Measurements from ENCODE around the gene C1GALT1.
"Not testable (repeated sequence)": the region's sequence is repeated elsewhere in the genome, so short reads cannot be mapped to it uniquely, and the experiment has no call there.

Gene C1GALT1

DNA sequence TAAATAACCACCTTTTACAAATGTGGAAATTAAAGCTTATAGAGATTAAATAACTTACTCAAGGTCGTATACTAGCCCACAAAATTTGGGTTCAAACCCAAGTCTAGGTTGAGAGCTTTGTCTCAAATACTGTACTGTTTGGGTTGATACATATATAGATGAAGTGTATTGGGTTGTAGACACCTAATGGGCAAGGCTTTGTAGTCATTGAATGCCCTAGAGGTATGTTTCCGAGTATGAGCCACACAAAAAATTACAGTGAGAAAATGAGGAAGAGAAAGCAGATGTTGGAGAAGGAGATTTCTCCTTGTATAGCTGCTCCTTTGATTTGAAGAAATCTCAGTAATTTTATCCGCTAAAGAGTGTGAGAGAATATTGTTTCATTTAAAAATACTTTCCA is 60.6 kb downstream of the C1GALT1 start:
- DNase-seq (ENCODE audit: low read depth, low spot score) = no peak
- H3K4me3 ChIP-seq = no peak overlapping the region
- H3K9ac ChIP-seq (ENCODE audit: insufficient read length) = no peak overlapping the region
- TF ChIP-seq POLR2AphosphoS5 (IDR thresholded peaks at IDR 0.05; ENCODE audit: borderline replicate concordance, low read depth, low read length) = no peak
- H3K27ac ChIP-seq = no peak overlapping the region
- H3K36me3 ChIP-seq (ENCODE audit: insufficient read depth, low read length) = no peaks in the 10 kb centered on the region
- no peaks in the 10 kb centered on the region for H3K9me3 ChIP-seq (ENCODE audit: low read depth, low read length)

DNA sequence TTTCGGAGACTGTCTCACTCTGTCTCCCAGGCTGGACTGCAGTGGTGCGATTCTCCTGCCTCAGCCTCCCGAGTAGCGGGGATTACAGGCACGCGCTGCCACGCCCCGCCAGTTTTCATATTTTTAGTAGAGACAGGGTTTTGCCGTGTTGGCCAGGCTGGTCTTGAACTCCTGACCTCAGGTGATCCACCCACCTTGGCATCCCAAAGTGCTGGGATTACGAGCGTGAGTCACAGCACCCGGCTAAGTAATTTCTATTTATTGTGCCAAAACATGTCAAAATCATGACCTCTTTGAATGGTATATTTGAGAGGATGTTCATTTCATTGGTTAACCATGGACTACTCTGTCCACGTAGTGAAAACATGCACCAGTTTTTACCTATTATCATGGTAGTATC is 62.9 kb downstream of the C1GALT1 start:
- not testable (repeated sequence) for DNase-seq (ENCODE audit: low read depth, low spot score); H3K4me3 ChIP-seq; H3K27ac ChIP-seq; H3K36me3 ChIP-seq (ENCODE audit: insufficient read depth, low read length); H3K9ac ChIP-seq (ENCODE audit: insufficient read length); H3K9me3 ChIP-seq (ENCODE audit: low read depth, low read length)

DNA sequence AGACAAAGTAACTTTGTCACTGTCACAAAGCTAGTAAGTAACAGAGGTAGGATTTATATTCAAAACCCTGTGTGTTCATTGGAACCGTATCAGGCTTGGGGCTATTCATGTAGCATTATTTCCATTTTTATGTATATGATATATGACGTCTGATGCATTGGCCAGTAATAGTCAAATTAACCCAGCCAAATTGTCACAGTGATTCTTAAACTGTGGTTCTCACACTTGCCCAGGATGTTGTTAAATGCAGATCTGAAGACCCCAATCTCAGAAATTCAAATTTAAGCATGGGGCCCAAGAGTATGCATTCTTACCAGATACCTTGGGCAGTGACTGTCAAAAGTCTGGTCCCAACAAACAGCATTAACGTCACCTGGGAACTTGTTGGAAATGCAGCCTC is 63.9 kb downstream of the C1GALT1 start:
- Histone ChIP-seq H3K4me3 (no peak overlapping the region), H3K27ac (no peak overlapping the region), H3K36me3 (ENCODE audit: insufficient read depth, low read length) (no peaks in the 10 kb centered on the region), H3K9ac (ENCODE audit: insufficient read length) (no peak overlapping the region), H3K9me3 (ENCODE audit: low read depth, low read length) (no peaks in the 10 kb centered on the region)
- no peak for DNase-seq (ENCODE audit: low read depth, low spot score)
- no peak for TF ChIP-seq EZH2 (IDR thresholded peaks at IDR 0.05)
- TF ChIP-seq POLR2AphosphoS5 (IDR thresholded peaks at IDR 0.05; ENCODE audit: borderline replicate concordance, low read depth, low read length) = no peak
- TF ChIP-seq FOXP2 (optimal IDR thresholded peaks at IDR 0.05; ENCODE audit: control extremely low read depth, extremely low read length, insufficient read depth) = no peak

DNA sequence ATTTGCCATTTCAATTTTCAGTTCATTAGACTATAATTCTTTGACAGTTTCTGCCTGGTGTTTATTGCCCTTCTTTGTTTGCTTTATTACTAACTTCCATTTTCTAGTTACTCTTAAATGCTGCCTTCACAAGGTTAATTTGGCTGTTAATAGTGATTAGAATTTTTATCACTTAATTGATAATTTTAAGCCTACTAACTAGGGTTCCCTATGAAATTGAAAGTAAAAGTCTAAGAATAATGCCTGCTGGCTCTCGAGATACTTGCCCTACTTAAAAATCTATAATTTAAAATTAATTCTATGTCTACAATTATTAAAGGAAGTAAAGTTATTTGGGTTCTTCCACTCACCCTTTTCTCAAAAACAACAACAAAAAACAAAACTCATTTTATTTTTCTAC is 65.3 kb downstream of the C1GALT1 start:
- H3K36me3 ChIP-seq (ENCODE audit: insufficient read depth, low read length) = no peaks in the 10 kb centered on the region
- no peak for TF ChIP-seq POLR2AphosphoS5 (IDR thresholded peaks at IDR 0.05; ENCODE audit: borderline replicate concordance, low read depth, low read length)
- no peak for TF ChIP-seq FOXP2 (optimal IDR thresholded peaks at IDR 0.05; ENCODE audit: control extremely low read depth, extremely low read length, insufficient read depth)
- no peak for TF ChIP-seq EZH2 (IDR thresholded peaks at IDR 0.05)
- no peak overlapping the region for H3K4me3 ChIP-seq
- no peak overlapping the region for H3K27ac ChIP-seq
- no peaks in the 10 kb centered on the region for H3K9me3 ChIP-seq (ENCODE audit: low read depth, low read length)
- no peak overlapping the region for H3K9ac ChIP-seq (ENCODE audit: insufficient read length)
- DNase-seq (ENCODE audit: low read depth, low spot score) = no peak

DNA sequence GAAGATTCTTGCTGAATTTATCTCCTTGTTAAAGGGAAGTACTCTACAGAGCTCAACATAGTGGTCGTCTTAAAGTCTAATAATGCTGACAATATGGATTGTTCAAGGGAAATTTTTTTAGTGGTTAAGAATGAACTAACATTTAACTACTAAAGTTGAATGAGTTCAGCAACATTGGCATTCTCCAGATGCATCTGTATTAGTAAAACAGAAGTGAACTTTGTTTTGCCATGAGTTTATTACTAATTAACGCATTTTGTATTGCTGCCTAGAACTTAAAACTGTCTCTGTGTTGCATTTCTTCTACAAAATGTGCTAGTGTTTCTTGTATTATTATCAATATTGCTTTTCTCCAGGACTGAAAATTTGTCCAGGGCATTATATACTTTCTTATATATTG is 67.5 kb downstream of the C1GALT1 start:
- H3K27ac ChIP-seq = no peak overlapping the region
- DNase-seq (ENCODE audit: low read depth, low spot score) = no peak
- no peak overlapping the region for H3K9ac ChIP-seq (ENCODE audit: insufficient read length)
- TF ChIP-seq FOXP2 (optimal IDR thresholded peaks at IDR 0.05; ENCODE audit: control extremely low read depth, extremely low read length, insufficient read depth) (no peak), POLR2AphosphoS5 (IDR thresholded peaks at IDR 0.05; ENCODE audit: borderline replicate concordance, low read depth, low read length) (no peak), EZH2 (IDR thresholded peaks at IDR 0.05) (no peak)
- no peaks in the 10 kb centered on the region for H3K36me3 ChIP-seq (ENCODE audit: insufficient read depth, low read length)
- no peak overlapping the region for H3K4me3 ChIP-seq
- no peaks in the 10 kb centered on the region for H3K9me3 ChIP-seq (ENCODE audit: low read depth, low read length)

DNA sequence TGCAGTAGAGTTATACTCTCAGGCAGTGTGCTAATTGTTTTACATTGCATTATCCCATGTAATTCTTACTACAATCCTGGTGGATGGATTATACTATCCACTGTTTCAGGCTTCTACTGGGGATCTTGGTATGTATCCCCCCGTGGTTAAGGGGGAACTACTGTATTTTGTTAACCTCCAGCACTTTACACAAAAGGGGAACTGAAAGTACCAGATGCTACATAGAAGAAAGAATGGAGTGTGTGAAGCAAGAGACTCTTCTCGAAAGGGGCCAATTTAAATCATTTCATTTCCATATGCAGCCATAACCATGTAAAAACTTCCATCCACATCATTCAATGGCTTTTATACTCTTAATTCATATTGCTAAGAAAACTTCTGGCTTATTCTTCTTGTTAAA is 69.4 kb downstream of the C1GALT1 start:
- no peak overlapping the region for H3K4me3 ChIP-seq
- TF ChIP-seq POLR2AphosphoS5 (IDR thresholded peaks at IDR 0.05; ENCODE audit: borderline replicate concordance, low read depth, low read length) (no peak), FOXP2 (optimal IDR thresholded peaks at IDR 0.05; ENCODE audit: control extremely low read depth, extremely low read length, insufficient read depth) (no peak), EZH2 (IDR thresholded peaks at IDR 0.05) (no peak)
- H3K27ac ChIP-seq = no peak overlapping the region
- no peak for DNase-seq (ENCODE audit: low read depth, low spot score)
- H3K9me3 ChIP-seq (ENCODE audit: low read depth, low read length) = no peaks in the 10 kb centered on the region
- no peaks in the 10 kb centered on the region for H3K36me3 ChIP-seq (ENCODE audit: insufficient read depth, low read length)
- H3K9ac ChIP-seq (ENCODE audit: insufficient read length) = no peak overlapping the region

DNA sequence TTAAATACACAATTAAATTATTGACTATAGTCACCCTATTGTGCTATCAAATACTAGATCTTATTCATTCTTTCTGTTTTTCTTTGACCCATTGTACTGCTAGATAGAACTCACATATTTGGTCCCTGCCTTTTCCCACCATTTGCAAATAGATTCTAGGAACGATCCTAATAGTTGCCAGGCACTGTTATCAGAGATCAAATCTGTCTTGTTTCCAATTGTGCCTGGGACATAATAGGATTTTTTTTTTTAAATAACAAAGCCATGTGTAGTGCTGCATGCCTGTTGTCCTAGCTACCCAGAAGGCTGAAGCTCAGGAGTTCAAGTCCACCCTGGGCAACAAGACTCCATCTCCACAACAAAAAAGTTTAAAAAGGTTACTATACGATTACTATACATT is 72.0 kb downstream of the C1GALT1 start:
- Histone ChIP-seq H3K27ac (no peak overlapping the region), H3K9me3 (ENCODE audit: low read depth, low read length) (no peaks in the 10 kb centered on the region), H3K4me3 (no peak overlapping the region), H3K36me3 (ENCODE audit: insufficient read depth, low read length) (no peaks in the 10 kb centered on the region), H3K9ac (ENCODE audit: insufficient read length) (no peak overlapping the region)
- TF ChIP-seq FOXP2 (optimal IDR thresholded peaks at IDR 0.05; ENCODE audit: control extremely low read depth, extremely low read length, insufficient read depth) = no peak
- TF ChIP-seq POLR2AphosphoS5 (IDR thresholded peaks at IDR 0.05; ENCODE audit: borderline replicate concordance, low read depth, low read length) = no peak
- TF ChIP-seq EZH2 (IDR thresholded peaks at IDR 0.05) = no peak
- DNase-seq (ENCODE audit: low read depth, low spot score) = no peak

DNA sequence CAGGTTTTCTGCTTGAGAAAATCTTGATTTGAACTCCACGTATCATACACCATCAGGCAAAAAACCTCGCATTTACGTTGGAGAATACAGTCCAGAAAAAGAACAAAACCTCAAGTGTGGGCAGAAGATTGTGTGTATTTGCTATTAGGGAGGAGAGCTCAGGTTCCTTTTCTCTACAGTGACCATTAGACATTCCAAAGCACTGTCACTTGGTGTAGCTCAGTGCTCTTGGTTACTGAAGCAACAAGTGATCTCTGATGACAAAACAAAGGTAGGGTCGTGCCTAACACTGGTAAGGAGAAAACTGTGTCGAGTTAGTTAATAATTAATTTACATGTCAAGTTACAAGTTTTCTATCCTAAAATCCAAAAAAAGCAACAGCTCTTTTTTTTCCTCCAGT is 72.6 kb downstream of the C1GALT1 start:
- Histone ChIP-seq H3K9ac (ENCODE audit: insufficient read length) (no peak overlapping the region), H3K4me3 (no peak overlapping the region), H3K27ac (no peak overlapping the region), H3K36me3 (ENCODE audit: insufficient read depth, low read length) (no peaks in the 10 kb centered on the region), H3K9me3 (ENCODE audit: low read depth, low read length) (no peaks in the 10 kb centered on the region)
- TF ChIP-seq FOXP2 (optimal IDR thresholded peaks at IDR 0.05; ENCODE audit: control extremely low read depth, extremely low read length, insufficient read depth) = no peak
- TF ChIP-seq EZH2 (IDR thresholded peaks at IDR 0.05) = no peak
- TF ChIP-seq POLR2AphosphoS5 (IDR thresholded peaks at IDR 0.05; ENCODE audit: borderline replicate concordance, low read depth, low read length) = no peak
- no peak for DNase-seq (ENCODE audit: low read depth, low spot score)

DNA sequence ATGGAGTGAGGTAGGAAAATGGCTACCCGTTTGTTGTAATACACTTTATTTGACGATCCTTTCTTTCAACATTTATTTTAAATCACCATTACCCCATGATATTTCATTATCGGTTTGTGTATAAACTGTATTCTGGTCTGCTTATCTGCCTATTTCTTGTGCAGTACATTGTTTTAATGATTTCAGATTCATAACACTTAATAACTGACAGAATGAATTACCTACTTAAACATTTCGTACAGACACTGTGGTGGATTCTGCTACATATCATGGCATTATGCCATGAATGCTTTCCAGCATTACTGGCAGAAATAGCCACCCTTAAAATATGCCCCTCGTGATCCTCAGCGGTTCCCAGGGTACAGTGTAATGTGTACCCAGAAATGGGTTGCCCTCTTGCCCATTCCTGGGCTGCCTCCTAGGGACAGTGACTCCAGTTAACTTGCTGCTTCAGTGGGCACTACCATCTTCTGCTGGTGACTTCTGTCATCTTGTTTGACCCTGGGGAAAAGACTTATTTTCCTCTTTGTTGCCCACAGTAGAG is 74.5 kb downstream of the C1GALT1 start:
- DNase-seq (ENCODE audit: low read depth, low spot score) = no peak
- Histone ChIP-seq H3K4me3 (no peak overlapping the region), H3K36me3 (ENCODE audit: insufficient read depth, low read length) (no peaks in the 10 kb centered on the region), H3K9ac (ENCODE audit: insufficient read length) (no peak overlapping the region), H3K9me3 (ENCODE audit: low read depth, low read length) (no peaks in the 10 kb centered on the region), H3K27ac (no peak overlapping the region)
- TF ChIP-seq FOXP2 (optimal IDR thresholded peaks at IDR 0.05; ENCODE audit: control extremely low read depth, extremely low read length, insufficient read depth) = no peak
- TF ChIP-seq POLR2AphosphoS5 (IDR thresholded peaks at IDR 0.05; ENCODE audit: borderline replicate concordance, low read depth, low read length) = no peak
